Activated T-cell treated with anti-CD3 and anti-CD28 coated beads for 1 hour (primary cell): ENCODE results near the gene PRIMA1.

Source experiments
- DNase-seq: peaks from one replicate; pipeline ENCODE4 v3.0.0-alpha.2; 2020; ENCODE audit warnings: low read depth

Gene PRIMA1

GRCh38 chr14:93794756-93795155 lies 6.5 kb upstream of the PRIMA1 start:
- no peak for DNase-seq

GRCh38 chr14:93793555-93794324 lies 5.5 kb upstream of the PRIMA1 start:
- no peak for DNase-seq

DNA sequence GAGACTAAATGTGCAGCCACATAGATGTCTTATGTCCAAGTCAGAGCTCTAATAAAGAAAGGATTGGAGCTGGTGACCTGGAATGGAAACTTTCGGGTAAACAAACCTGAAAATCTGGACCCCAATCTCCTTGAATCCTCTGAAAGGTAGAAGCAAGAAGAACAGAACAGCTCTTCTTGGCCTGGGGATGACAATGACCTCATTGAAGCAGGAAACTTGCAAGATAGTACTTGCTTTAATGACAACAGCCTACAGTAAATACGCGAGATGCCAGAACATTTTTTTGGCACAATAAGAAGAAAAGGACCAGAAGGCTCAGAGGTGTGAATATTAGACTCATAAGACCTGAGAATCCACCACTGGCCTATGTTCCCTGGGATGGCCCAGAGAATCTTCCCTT lies 4.1 kb upstream of the PRIMA1 start:
- DNase-seq, result no peak

- DNase-seq, result no peak
These were observed 2.7 kb upstream of the PRIMA1 start for GRCh38 chr14:93790966-93791365.

DNA sequence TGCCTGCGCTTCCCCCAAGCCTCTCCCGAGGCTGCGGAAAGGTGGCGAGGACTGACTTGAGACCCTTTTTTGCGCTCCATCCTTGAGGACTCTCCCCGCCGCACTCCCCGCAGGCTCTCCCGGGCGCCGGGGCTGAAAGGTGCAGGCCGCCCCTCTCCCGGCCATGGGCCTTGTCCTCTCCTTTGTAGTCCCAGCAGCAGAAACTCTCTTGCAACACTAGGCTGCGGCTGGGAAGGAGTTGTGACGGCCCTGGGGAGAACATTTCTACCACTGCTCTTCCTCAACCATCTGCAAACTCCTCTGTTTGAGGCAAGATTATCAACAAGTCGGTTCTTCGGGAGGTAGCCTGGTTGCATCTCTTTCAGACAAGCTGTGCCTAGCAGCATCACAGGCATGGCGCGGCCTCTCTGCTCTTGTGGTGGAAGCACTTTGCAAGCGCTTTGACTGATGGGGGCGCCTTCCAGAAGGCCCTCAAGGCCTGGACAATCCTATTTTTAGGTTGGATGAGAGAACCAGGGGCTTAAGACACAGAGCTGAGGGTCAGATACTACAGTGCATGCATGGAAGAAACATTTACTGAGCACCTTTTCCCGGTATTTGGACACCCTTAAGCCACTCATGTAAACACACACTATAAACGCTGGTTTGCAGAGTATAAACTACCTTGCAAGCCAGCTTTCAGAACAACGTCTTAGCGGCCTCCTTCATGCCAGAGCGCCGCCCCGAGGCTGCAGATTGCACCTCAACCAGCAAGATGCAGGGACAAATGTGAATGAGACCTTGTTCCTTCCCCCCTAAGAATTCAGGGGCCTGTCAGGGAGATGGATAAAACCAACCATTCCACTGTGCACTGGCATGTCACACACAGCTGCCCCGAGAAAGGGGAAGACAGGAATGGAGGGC lies 1.2 kb upstream of the PRIMA1 start:
- no peak for DNase-seq

GRCh38 chr14:93788543-93789227 lies 400 bp upstream of the PRIMA1 start:
- no peak for DNase-seq

- DNase-seq, result no peak
These were observed 606 bp downstream of the PRIMA1 start for GRCh38 chr14:93787465-93788292.

GRCh38 chr14:93785423-93785822 lies 2.9 kb downstream of the PRIMA1 start:
- no peak for DNase-seq

DNA sequence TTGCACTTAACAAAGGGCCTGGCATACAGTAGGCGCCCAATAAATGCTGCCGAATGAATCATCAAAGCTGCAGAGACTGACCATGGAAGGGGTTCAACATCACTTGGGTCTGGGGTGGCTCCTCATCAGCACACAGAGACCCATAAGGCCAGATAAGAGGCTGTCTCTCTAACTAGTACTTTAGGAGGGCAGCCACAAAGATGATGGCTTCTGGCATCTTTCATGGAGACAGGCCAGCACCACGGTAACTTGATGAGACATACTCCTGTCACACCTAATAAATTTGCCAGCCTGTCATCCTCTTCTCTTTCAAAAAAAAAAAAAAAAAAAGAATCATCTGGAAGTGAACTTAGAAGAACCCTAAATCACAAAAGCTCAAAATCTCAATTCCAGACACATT lies 3.4 kb downstream of the PRIMA1 start:
- DNase-seq, result no peak

- DNase-seq, result no peak
These were observed 7.4 kb downstream of the PRIMA1 start for GRCh38 chr14:93780813-93781400.

GRCh38 chr14:93778856-93779629 lies 9.2 kb downstream of the PRIMA1 start:
- DNase-seq, result no peak

GRCh38 chr14:93778453-93778852 lies 9.8 kb downstream of the PRIMA1 start:
- DNase-seq, result no peak

DNA sequence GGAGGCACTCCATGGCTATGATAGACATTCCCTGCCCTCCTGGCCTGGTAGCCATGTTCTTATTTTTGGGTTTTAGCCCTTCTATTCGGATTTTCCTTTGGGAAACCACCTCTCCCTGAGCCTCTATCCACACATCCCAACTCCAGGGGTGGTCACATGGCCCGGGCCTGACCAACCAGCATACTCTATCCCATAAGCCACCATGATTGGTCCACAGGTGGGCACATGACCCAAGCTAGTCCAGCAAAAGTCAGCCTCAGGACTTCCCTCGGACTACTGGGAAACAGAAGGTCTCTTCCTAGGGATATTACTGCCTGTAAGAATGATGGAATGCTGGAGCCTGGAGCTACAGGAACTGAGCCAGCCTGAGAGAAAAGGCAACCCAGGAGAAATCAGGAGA lies 12.5 kb downstream of the PRIMA1 start:
- no peak for DNase-seq

DNA sequence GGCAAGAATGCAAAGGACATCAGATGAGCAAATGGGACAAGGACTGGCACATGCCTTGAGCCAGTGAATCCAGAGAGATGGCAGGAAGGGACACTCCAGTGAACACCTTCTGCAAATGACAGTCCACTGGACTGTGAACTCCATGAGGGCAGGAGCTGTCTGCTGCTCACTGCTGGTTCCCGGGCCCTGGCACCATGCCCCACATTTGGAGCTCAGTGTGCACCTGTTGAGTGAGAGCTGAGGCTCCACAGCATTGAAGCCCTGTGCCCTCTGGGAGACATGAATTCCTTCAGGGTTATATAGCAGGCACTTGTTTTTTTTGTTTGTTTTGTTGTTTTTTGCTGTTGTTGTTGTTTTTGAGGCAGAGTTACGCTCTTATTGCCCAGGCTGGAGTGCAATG lies 13.1 kb downstream of the PRIMA1 start:
- DNase-seq, result no peak

GRCh38 chr14:93772263-93772662 lies 16.0 kb downstream of the PRIMA1 start:
- no peak for DNase-seq

- DNase-seq, result no peak
These were observed 22.3 kb downstream of the PRIMA1 start for GRCh38 chr14:93765970-93766369.

DNA sequence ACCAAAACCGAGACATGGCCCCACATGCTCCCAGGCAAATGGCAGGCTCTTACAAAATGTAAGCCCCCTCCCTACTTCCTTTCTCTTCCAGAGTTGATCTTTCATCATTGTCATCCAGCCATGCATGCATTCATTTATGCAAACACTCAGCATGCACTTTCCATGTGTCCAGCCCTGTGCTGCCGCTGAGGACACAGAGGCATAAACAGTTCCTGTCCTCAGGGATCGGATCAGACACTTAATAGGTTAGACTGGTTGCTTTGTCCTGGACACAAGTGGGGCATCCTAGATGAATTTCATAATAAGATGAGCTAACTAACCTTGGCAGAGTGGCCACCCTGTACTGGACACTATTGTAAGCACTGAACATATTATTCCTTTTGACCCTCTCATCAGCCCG lies 23.1 kb downstream of the PRIMA1 start:
- no peak for DNase-seq

DNA sequence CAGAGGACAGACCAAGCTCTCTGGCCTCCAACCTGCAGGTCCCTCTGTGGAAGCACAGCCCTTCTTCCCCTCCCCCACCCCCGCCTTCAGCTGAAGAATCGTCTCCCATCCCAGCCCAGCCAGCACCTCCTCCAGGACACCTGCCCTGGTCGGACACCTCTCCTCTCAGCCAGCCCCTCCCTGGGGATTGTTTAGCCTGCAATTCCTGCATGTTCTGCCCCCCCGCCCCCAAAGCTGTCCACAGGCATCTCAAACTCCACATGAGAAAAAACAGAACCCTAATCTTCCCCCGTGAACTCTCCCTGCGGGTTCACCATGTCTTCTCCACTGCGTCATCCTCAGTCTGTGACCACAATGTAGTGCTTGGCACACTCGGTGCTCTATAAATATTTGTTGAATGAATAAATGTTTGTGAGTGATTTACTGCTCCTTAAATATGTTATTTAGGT lies 24.1 kb downstream of the PRIMA1 start:
- DNase-seq, result no peak

GRCh38 chr14:93759719-93760307 lies 28.5 kb downstream of the PRIMA1 start:
- DNase-seq, result no peak

GRCh38 chr14:93757206-93757605 lies 31.1 kb downstream of the PRIMA1 start:
- no peak for DNase-seq
